SK-N-SH (cell line): ENCODE results near the gene GSC. TPM values are rescaled to one million over a fixed set of nuclear protein-coding genes. Genes with fewer than 3 reads are reported as not detected.

Source experiments
- CTCF ChIA-PET: fragments of 300-600, 350-600 bp; formaldehyde crosslinking; extraction: SDS; loops from one replicate; lab custom pipeline; 2021; lab: Yijun Ruan, JAX
- POLR2A ChIA-PET: fragments of 350-600 bp; sonication (Branson Sonifier 250); formaldehyde crosslinking; extraction: SDS; loops from one replicate; lab custom pipeline; 2020; ENCODE audit warnings: antibody characterized with exemption, inconsistent platforms; lab: Yijun Ruan, JAX
- DNase-seq: peaks from one replicate; pipeline ENCODE4 v3.0.0; 2012
- H2AFZ ChIP-seq: fragments of 200-600 bp; sonication (generic); 2 replicates; pipeline ENCODE4 v1.8.1; 2016; ENCODE audit warnings: antibody characterized with exemption, mild to moderate bottlenecking, low read depth
- H3F3A ChIP-seq: fragments of 200-600 bp; sonication (generic); replicated peaks from 2 replicates; pipeline ENCODE3; 2016; ENCODE audit warnings: antibody characterized with exemption, mild to moderate bottlenecking; ENCODE audit not compliant: insufficient read depth
- H3K27ac ChIP-seq, 2 experiments: fragments of 200-500 bp in 1 of 2; fragments of 200-600 bp in 1 of 2; sonication (Bioruptor generic) in 1 of 2; sonication (generic), shearing (Covaris generic) in 1 of 2; 2 replicates each; pipeline versions ENCODE4 v1.5.1 to v1.6.1; 2014 to 2016; ENCODE audit warnings: low read depth in 2 of 2, inconsistent platforms in 1 of 2, low read length in 1 of 2, mild to moderate bottlenecking in 1 of 2, mixed read lengths in 1 of 2
- H3K27me3 ChIP-seq: fragments of 200-600 bp; sonication (generic), shearing (Covaris generic); 2 replicates; pipeline ENCODE4 v1.6.1; 2016; ENCODE audit warnings: mixed run types; ENCODE audit not compliant: insufficient read depth
- H3K36me3 ChIP-seq, 2 experiments: fragments of 200-500 bp in 1 of 2; fragments of 200-600 bp in 1 of 2; sonication (Bioruptor generic) in 1 of 2; sonication (generic) in 1 of 2; replicated peaks in 1 of 2; 2 replicates each; pipeline versions ENCODE3 to v1.5.1; 2014 to 2016; ENCODE audit warnings: low read length in 1 of 2, mild to moderate bottlenecking in 1 of 2; ENCODE audit not compliant: insufficient read depth in 2 of 2, control insufficient read depth in 1 of 2
- H3K4me1 ChIP-seq, 2 experiments: fragments of 200-500 bp in 1 of 2; fragments of 200-600 bp in 1 of 2; sonication (Bioruptor generic) in 1 of 2; sonication (generic), shearing (Covaris generic) in 1 of 2; 2 replicates each; pipeline versions ENCODE4 v1.5.1 to v1.6.1; 2014 to 2016; ENCODE audit warnings: low read depth in 1 of 2, low read length in 1 of 2, mixed run types in 1 of 2; ENCODE audit not compliant: insufficient read depth in 2 of 2, control insufficient read depth in 1 of 2
- H3K4me2 ChIP-seq: fragments of 200-600 bp; sonication (generic), shearing (Covaris generic); 2 replicates; pipeline ENCODE4 v1.6.1; 2017; ENCODE audit warnings: mixed run types
- H3K4me3 ChIP-seq, 2 experiments: fragments of 200-500 bp in 1 of 2; fragments of 200-600 bp in 1 of 2; sonication (Bioruptor generic) in 1 of 2; sonication (generic), shearing (Covaris generic) in 1 of 2; 2 replicates each; pipeline versions ENCODE4 v1.5.1 to v1.8.1; 2014 to 2016; ENCODE audit warnings: low read depth in 2 of 2, inconsistent platforms in 1 of 2, low read length in 1 of 2, mild to moderate bottlenecking in 1 of 2, mixed read lengths in 1 of 2, moderate library complexity in 1 of 2
- H3K79me2 ChIP-seq: fragments of 200-600 bp; sonication (generic); 2 replicates; pipeline ENCODE4 v1.8.1; 2017; ENCODE audit warnings: mild to moderate bottlenecking; ENCODE audit not compliant: insufficient read depth
- H3K9ac ChIP-seq: fragments of 200-600 bp; sonication (generic); 2 replicates; pipeline ENCODE4 v1.6.1; 2017; ENCODE audit warnings: mixed run types
- H3K9me2 ChIP-seq: fragments of 200-600 bp; sonication (generic); 2 replicates; pipeline ENCODE4 v1.6.1; 2017; ENCODE audit warnings: mixed run types
- H3K9me3 ChIP-seq: fragments of 200-600 bp; sonication (generic); 2 replicates; pipeline ENCODE4 v1.6.1; 2017; ENCODE audit warnings: mixed run types, mild to moderate bottlenecking, moderate library complexity
- H4K20me1 ChIP-seq: fragments of 200-600 bp; sonication (generic); 2 replicates; pipeline ENCODE4 v1.6.1; 2017; ENCODE audit warnings: mild to moderate bottlenecking, mixed run types; ENCODE audit not compliant: insufficient read depth
- CHD2 ChIP-seq: fragments of 150-350 bp; IDR thresholded peaks from 2 replicates; pipeline ENCODE4 v1.6.1; 2018; ENCODE audit warnings: low read length; ENCODE audit not compliant: partially characterized antibody
- FOXJ3 ChIP-seq: sonication (generic); formaldehyde crosslinking; IDR thresholded peaks from 2 replicates; pipeline ENCODE4 v1.5.1; 2020; ENCODE audit warnings: mild to moderate bottlenecking, missing genetic modification reagents
- FOXM1 ChIP-seq: IDR thresholded peaks from 2 replicates; pipeline ENCODE4 v1.4.0; 2012; ENCODE audit warnings: low read depth, mild to moderate bottlenecking
- GABPA ChIP-seq: IDR thresholded peaks from 2 replicates; pipeline ENCODE4 v1.4.0; 2012; ENCODE audit warnings: low read depth, mild to moderate bottlenecking
- JUND ChIP-seq: IDR thresholded peaks from 2 replicates; pipeline ENCODE4 v1.4.0; 2012
- MAX ChIP-seq: IDR thresholded peaks from 2 replicates; pipeline ENCODE4 v1.4.0; 2012; ENCODE audit warnings: low read depth
- NFIC ChIP-seq: IDR thresholded peaks from 2 replicates; pipeline ENCODE4 v1.4.0; 2012; ENCODE audit warnings: borderline replicate concordance
- NRF1 ChIP-seq: IDR thresholded peaks from 2 replicates; pipeline ENCODE4 v1.6.1; 2012; ENCODE audit warnings: low read depth, mild to moderate bottlenecking, low read length
- POLR2AphosphoS5 ChIP-seq: IDR thresholded peaks from 2 replicates; pipeline ENCODE4 v1.6.1; 2012; ENCODE audit warnings: low read depth, low read length
- RCOR1 ChIP-seq: fragments of 150-350 bp; IDR thresholded peaks from 2 replicates; pipeline ENCODE4 v1.6.1; 2017; ENCODE audit warnings: antibody characterized with exemption, low read length
- RFX5 ChIP-seq: IDR thresholded peaks from 2 replicates; pipeline ENCODE4 v1.6.1; 2012; ENCODE audit warnings: mild to moderate bottlenecking, improper control_type of control experiment, low read length
- RXRA ChIP-seq: IDR thresholded peaks from 2 replicates; pipeline ENCODE4 v1.4.0; 2012; ENCODE audit warnings: low read depth, mild to moderate bottlenecking, borderline replicate concordance
- SIN3A ChIP-seq: IDR thresholded peaks from 2 replicates; pipeline ENCODE4 v1.6.1; 2012; ENCODE audit warnings: low read depth, mild to moderate bottlenecking, low read length, moderate library complexity, borderline replicate concordance
- SMC3 ChIP-seq: IDR thresholded peaks from 2 replicates; pipeline ENCODE4 v1.6.1; 2012; ENCODE audit warnings: low read depth, low read length, improper control_type of control experiment
- TAF1 ChIP-seq: IDR thresholded peaks from 2 replicates; pipeline ENCODE4 v1.6.1; 2012; ENCODE audit warnings: low read depth, mild to moderate bottlenecking, low read length, moderate library complexity, borderline replicate concordance
- TCF12 ChIP-seq: IDR thresholded peaks from 2 replicates; pipeline ENCODE4 v1.4.0; 2012
- TEAD4 ChIP-seq: IDR thresholded peaks from 2 replicates; pipeline ENCODE4 v1.4.0; 2012; ENCODE audit warnings: mild to moderate bottlenecking, borderline replicate concordance; ENCODE audit not compliant: insufficient read depth
- USF1 ChIP-seq: IDR thresholded peaks from 2 replicates; pipeline ENCODE4 v1.4.0; 2012; ENCODE audit warnings: low read depth, borderline replicate concordance
- USF2 ChIP-seq: fragments of 150-350 bp; IDR thresholded peaks from 2 replicates; pipeline ENCODE4 v1.6.1; 2017; ENCODE audit warnings: antibody characterized with exemption, low read length, low read depth, borderline replicate concordance
- YY1 ChIP-seq: IDR thresholded peaks from 2 replicates; pipeline ENCODE4 v1.4.0; 2012; ENCODE audit warnings: low read depth, mild to moderate bottlenecking
- WGBS: methylation state at CpG from one replicate; pipeline ENCODE4 v1.1.6; 2017; ENCODE audit warnings: low lambda C conversion rate; 5-methylcytosine and 5-hydroxymethylcytosine counted together
- polyA plus RNA-seq, 3 experiments: library from polyadenylated mRNA; depleted of rRNA; stranded (reverse); fragments of >200 nt; gene quantifications; 2 replicates each; pipeline ENCODE4 v1.2.3, GENCODE V29; 2012

GSC gene
- polyA plus RNA-seq, 1 of the 3 experiments (the other 2 are of a cell fraction) = 1.3 TPM

GRCh38 chr14:94768141-94768520, 1.8 kb downstream of the GSC start:
- no peaks in the 10 kb centered on the region for H3K9me2 ChIP-seq
- H3K4me3 ChIP-seq = no peak overlapping the region
- ChIA-PET CTCF (no interaction called here), POLR2A (interaction anchor here (0.7 kb wide), 1 partner anchor 235 kb away, joined by 3 read pairs; no protein-coding TSS in a partner anchor)
- H2AFZ ChIP-seq = no peak overlapping the region
- no peaks in the 10 kb centered on the region for H3K79me2 ChIP-seq
- H3K4me2 ChIP-seq = no peak overlapping the region
- no peak for DNase-seq
- no peaks in the 10 kb centered on the region; a peak in 1 of 4 replicates for H3K4me1 ChIP-seq
- peaks cover 4% of the 10 kb centered on the region; the same call in 1 of the 2 replicates for H3K27me3 ChIP-seq
- no peak overlapping the region for H3K9ac ChIP-seq
- no peaks in the 10 kb centered on the region for H3F3A ChIP-seq
- TF ChIP-seq NRF1 (no peak), SIN3A (no peak), RFX5 (no peak), CHD2 (no peak), POLR2AphosphoS5 (no peak), YY1 (no peak), TCF12 (no peak), USF2 (no peak), USF1 (no peak), FOXM1 (no peak), TEAD4 (no peak), MAX (no peak), JUND (no peak), FOXJ3 (CRISPR knock-in tag) (no peak), NFIC (no peak), SMC3 (no peak), GABPA (no peak), TAF1 (no peak), RXRA (no peak), RCOR1 (no peak)
- no peaks in the 10 kb centered on the region for H3K9me3 ChIP-seq
- no peaks in the 10 kb centered on the region for H4K20me1 ChIP-seq
- H3K27ac ChIP-seq = no peak overlapping the region
- WGBS = 90% methylated on average over 26 of the region's 26 CpGs
- H3K36me3 ChIP-seq = no peaks in the 10 kb centered on the region
